ENCODE results near the gene FAM98B.

- TF ChIP-seq EP300 (IDR thresholded peaks at IDR 0.05; ENCODE audit: borderline replicate concordance in 1 of 2, low read depth in 2 of 2, low read length in 2 of 2) (no peak), POLR2A (IDR thresholded peaks at IDR 0.05; ENCODE audit: control extremely low read depth in 1 of 2, low read depth in 2 of 2, low read length in 2 of 2) (no peak), CTCF (IDR thresholded peaks at IDR 0.05; ENCODE audit: control extremely low read depth in 1 of 3, insufficient read depth in 1 of 3, low read depth in 1 of 3, low read length in 3 of 3) (no peak), KDM1A (IDR thresholded peaks at IDR 0.05; ENCODE audit: borderline replicate concordance, low read length) (no peak), RNF2 (IDR thresholded peaks at IDR 0.05; ENCODE audit: borderline replicate concordance, low read depth, low read length, missing control alignments, poor library complexity, severe bottlenecking) (no peak), RFX5 (IDR thresholded peaks at IDR 0.05; ENCODE audit: borderline replicate concordance, low read depth, low read length) (no peak), RAD21 (IDR thresholded peaks at IDR 0.05 in 1 of 2, conservative IDR thresholded peaks at IDR 0.05 in 1 of 2; ENCODE audit: low read depth in 2 of 2, low read length in 2 of 2) (no peak), GABPA (IDR thresholded peaks at IDR 0.05; ENCODE audit: borderline replicate concordance, insufficient read depth, low read length) (no peak), BACH1 (IDR thresholded peaks at IDR 0.05; ENCODE audit: low read length) (no peak), ZNF274 (IDR thresholded peaks at IDR 0.05; ENCODE audit: borderline replicate concordance, extremely low read depth, low read length) (no peak), ATF3 (IDR thresholded peaks at IDR 0.05; ENCODE audit: insufficient read depth, low read depth, low read length) (no peak), EGR1 (IDR thresholded peaks at IDR 0.05; ENCODE audit: borderline replicate concordance, low read depth, low read length) (no peak), PHF8 (conservative IDR thresholded peaks at IDR 0.05; ENCODE audit: low read depth, low read length) (no peak), JUND (IDR thresholded peaks at IDR 0.05; ENCODE audit: low read length) (no peak)
Observed at GRCh38 chr15:38476120-38476519, 22.2 kb downstream of the FAM98B start.
